Lung (tissue), 12 donors: ENCODE data around the gene LAP3. TPM values are rescaled to one million over a fixed set of nuclear protein-coding genes. Genes with fewer than 3 reads are reported as not detected.

Source experiments
- ATAC-seq: fragments of 200-7000 bp; cut with Tn5 transposase; one replicate; pipeline ENCODE4 v1.9.1; 2020; ENCODE audit warnings: moderate number of reproducible peaks; ENCODE audit not compliant: insufficient read depth, low FRiP score
- DNase-seq, 3 donors: peaks; one replicate each; pipeline ENCODE4 v3.0.0-alpha.2; 2013 to 2017
- H3K27ac ChIP-seq, 2 donors: one replicate each; pipeline ENCODE4 v1.5.1; 2013; ENCODE audit warnings: mild to moderate bottlenecking in 2 of 2, moderate library complexity in 2 of 2, control low read depth in 1 of 2, inconsistent platforms in 1 of 2, low read depth in 1 of 2, low read length in 1 of 2
- H3K27me3 ChIP-seq, 3 donors: one replicate each; pipeline ENCODE4 v1.5.1; 2013; ENCODE audit warnings: low read length in 2 of 3; ENCODE audit not compliant: control insufficient read depth in 3 of 3, insufficient read depth in 3 of 3
- H3K36me3 ChIP-seq, 4 donors: one replicate each; pipeline ENCODE4 v1.5.1; 2013; ENCODE audit warnings: low read length in 4 of 4, mild to moderate bottlenecking in 1 of 4, moderate library complexity in 1 of 4; ENCODE audit not compliant: control insufficient read depth in 4 of 4, insufficient read depth in 4 of 4
- H3K4me1 ChIP-seq, 5 donors: one replicate each; pipeline ENCODE4 v1.5.1; 2013; ENCODE audit warnings: low read length in 5 of 5, mild to moderate bottlenecking in 2 of 5, moderate library complexity in 1 of 5; ENCODE audit not compliant: control insufficient read depth in 5 of 5, insufficient read depth in 5 of 5
- H3K4me3 ChIP-seq: one replicate; pipeline ENCODE4 v1.5.1; 2013; ENCODE audit warnings: mild to moderate bottlenecking, control low read depth, moderate library complexity
- H3K9ac ChIP-seq, 2 donors: one replicate each; pipeline ENCODE4 v1.5.1; 2013; ENCODE audit warnings: low read length in 2 of 2, control low read depth in 1 of 2; ENCODE audit not compliant: insufficient read depth in 1 of 2
- H3K9me3 ChIP-seq, 4 donors: one replicate each; pipeline ENCODE4 v1.5.1; 2013; ENCODE audit warnings: low read length in 3 of 4, mild to moderate bottlenecking in 1 of 4, moderate library complexity in 1 of 4; ENCODE audit not compliant: control insufficient read depth in 4 of 4, insufficient read depth in 3 of 4
- WGBS, 2 donors: extraction: QIAGEN DNeasy Blood & Tissue Kit; methylation state at CpG; one replicate each; pipeline ENCODE4 v1.1.7; 2013; 5-methylcytosine and 5-hydroxymethylcytosine counted together
- polyA plus RNA-seq, 2 donors: library from polyadenylated mRNA; stranded (reverse); fragments of 200-250 nt; gene quantifications; one replicate each; pipeline ENCODE4 v1.2.1, GENCODE V29; 2013
- total RNA-seq, 2 donors: library from RNA; depleted of rRNA in 1 of 2; stranded (reverse); fragments of >200 nt in 1 of 2; gene quantifications; one replicate each; pipeline ENCODE4 v1.2.1, GENCODE V29; 2014 to 2021
- TF ChIP-seq, protein P1 (sequence below): IDR thresholded peaks from 2 replicates; pipeline ENCODE4 v1.5.1; 2012; ENCODE audit warnings: mild to moderate bottlenecking; ENCODE audit errors: control extremely low read depth, extremely low read depth
- donor health status: control.
- donor health status: control.
- donor health status: Bipolar disorder and iron deficiency.
- donor health status: healthy.
- donor health status: DM: yes; HTN: yes; CAD: no.

Gene LAP3
- total and polyA plus RNA-seq, 4 donors: 30.7 to 185 (median 104) TPM

- Histone ChIP-seq H3K27ac (no peak overlapping the region), H3K4me1 (no peaks in the 10 kb centered on the region), H3K4me3 (no peak overlapping the region), H3K36me3 (no peaks in the 10 kb centered on the region), H3K9me3 (no peaks in the 10 kb centered on the region), H3K27me3 (no peaks in the 10 kb centered on the region), H3K9ac (no peak overlapping the region)
- WGBS, 2 donors: 87 to 93% methylated on average over 8 of the region's 8 CpGs
- DNase-seq: no peak
- TF ChIP-seq, protein P1, sequence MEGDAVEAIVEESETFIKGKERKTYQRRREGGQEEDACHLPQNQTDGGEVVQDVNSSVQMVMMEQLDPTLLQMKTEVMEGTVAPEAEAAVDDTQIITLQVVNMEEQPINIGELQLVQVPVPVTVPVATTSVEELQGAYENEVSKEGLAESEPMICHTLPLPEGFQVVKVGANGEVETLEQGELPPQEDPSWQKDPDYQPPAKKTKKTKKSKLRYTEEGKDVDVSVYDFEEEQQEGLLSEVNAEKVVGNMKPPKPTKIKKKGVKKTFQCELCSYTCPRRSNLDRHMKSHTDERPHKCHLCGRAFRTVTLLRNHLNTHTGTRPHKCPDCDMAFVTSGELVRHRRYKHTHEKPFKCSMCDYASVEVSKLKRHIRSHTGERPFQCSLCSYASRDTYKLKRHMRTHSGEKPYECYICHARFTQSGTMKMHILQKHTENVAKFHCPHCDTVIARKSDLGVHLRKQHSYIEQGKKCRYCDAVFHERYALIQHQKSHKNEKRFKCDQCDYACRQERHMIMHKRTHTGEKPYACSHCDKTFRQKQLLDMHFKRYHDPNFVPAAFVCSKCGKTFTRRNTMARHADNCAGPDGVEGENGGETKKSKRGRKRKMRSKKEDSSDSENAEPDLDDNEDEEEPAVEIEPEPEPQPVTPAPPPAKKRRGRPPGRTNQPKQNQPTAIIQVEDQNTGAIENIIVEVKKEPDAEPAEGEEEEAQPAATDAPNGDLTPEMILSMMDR: no peak
- no peak for ATAC-seq
Measured at GRCh38 chr4:17561195-17561909, 15.6 kb upstream of the LAP3 start.

DNA sequence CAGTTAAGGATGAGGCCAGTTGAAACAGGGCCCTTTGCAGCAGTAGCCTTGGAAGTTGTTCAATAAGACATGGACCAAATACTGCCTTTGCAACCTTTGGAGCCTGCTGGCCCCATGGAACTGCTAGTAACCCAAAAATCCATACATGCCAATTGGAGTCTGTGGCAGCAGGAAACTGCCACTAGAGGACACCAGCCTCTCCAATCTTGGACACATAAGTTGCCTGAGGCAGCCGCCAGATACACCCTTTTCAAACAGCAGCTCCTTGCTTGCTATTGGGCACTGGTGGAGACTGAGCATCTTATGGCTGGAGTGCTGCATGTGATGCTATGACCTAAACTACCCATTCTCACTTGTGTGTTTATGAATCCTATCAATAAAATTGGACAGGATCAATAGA lies 14.8 kb upstream of the LAP3 start:
- TF ChIP-seq, protein P1: no peak
- Histone ChIP-seq H3K27me3 (no peaks in the 10 kb centered on the region), H3K27ac (no peak overlapping the region), H3K4me3 (no peak overlapping the region), H3K9ac (no peak overlapping the region), H3K4me1 (no peaks in the 10 kb centered on the region), H3K9me3 (no peaks in the 10 kb centered on the region), H3K36me3 (no peaks in the 10 kb centered on the region)
- WGBS, 2 donors: 67 to 83% methylated on average over 1 of the region's 1 CpG
- DNase-seq (no peak), ATAC-seq (no peak)

DNA sequence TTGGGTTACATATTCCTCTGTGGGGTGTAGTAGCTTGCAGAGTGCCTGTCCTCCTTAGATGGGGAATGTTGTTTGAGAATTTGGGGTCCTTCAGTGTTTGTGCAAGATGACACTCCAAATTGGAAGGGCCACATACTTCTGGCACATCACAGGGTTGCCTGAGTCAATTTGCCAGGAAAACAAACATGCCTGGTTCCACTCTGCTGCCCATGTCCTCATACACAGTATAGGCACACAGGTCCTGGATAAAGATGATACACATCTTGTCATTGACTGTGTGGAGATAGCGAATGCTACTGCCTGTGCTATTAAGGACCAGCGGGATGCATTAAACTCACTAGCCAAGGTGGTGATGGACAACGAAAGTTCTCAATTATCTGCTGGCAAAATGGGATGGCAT lies 11.2 kb upstream of the LAP3 start:
- Histone ChIP-seq H3K36me3 (no peaks in the 10 kb centered on the region), H3K9ac (no peak overlapping the region), H3K4me1 (no peaks in the 10 kb centered on the region), H3K4me3 (no peak overlapping the region), H3K27ac (no peak overlapping the region), H3K9me3 (no peaks in the 10 kb centered on the region), H3K27me3 (no peaks in the 10 kb centered on the region)
- no peak for DNase-seq
- WGBS, 2 donors: 93 to 96% methylated on average over 3 of the region's 3 CpGs
- no peak for ATAC-seq
- TF ChIP-seq, protein P1: no peak

GRCh38 chr4:17567271-17567670 lies 9.7 kb upstream of the LAP3 start:
- Histone ChIP-seq H3K27ac (no peak overlapping the region), H3K4me1 (no peaks in the 10 kb centered on the region), H3K36me3 (no peaks in the 10 kb centered on the region), H3K27me3 (no peaks in the 10 kb centered on the region), H3K9ac (no peak overlapping the region), H3K4me3 (no peak overlapping the region), H3K9me3 (no peaks in the 10 kb centered on the region)
- TF ChIP-seq, protein P1: no peak
- DNase-seq (no peak), ATAC-seq (no peak)
- 85 to 88% methylated on average over 2 of the region's 2 CpGs for WGBS, 2 donors
